ENCODE measurements around the gene COL23A1.

Gene COL23A1

DNA sequence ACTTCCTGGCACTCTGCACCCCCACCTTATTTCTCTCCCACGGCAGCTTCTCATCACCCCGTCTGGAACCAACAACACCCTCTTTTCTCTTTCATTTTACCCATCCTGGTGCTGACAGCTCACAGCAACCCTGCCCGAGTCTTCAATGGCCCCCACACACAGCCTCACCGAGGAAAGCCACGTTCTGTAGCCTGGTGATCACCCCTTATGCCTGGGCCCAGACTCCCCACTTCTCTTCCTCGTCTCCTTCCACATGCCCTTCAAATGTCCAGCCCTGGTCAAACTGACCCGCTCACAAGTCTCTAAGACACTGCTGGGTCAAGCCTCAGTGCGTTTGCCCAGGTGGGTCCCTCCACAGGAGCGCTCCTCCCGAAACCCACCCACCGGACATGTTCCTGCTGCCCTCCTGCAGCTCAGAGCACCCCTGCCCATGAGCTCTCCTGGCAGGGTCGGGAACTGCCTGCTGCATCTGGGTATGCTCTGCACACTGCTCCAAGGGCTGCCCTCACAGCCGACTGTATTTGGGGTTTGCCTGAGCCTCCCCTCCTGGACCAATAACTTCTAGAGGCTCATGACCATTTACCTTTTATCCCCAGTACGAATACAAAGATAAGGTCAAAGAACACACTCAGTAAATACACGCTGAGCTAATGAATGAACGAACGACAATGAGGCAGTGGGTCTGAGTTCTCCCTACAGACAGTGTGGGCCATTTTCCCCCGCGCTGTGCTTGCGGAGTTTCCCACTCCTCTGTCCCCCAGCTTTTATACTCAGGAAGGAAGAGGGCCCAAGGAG, 202.9 kb downstream of the COL23A1 start:
- Histone ChIP-seq H3K4me3 (ENCODE audit: low read length) (no peak overlapping the region), H3K4me1 (ENCODE audit: insufficient read depth, low read length) (peaks cover 6% of the 10 kb centered on the region; the same call in 1 of the 2 replicates), H3K36me3 (ENCODE audit: insufficient read depth, low read depth, low read length) (no peaks in the 10 kb centered on the region), H3K27ac (ENCODE audit: low read length) (no peak overlapping the region), H3K9ac (ENCODE audit: low read depth, low read length) (no peak overlapping the region), H3K27me3 (ENCODE audit: insufficient read depth, low read length) (no peaks in the 10 kb centered on the region), H3K9me3 (ENCODE audit: insufficient read depth, low read depth, low read length) (no peaks in the 10 kb centered on the region)

DNA sequence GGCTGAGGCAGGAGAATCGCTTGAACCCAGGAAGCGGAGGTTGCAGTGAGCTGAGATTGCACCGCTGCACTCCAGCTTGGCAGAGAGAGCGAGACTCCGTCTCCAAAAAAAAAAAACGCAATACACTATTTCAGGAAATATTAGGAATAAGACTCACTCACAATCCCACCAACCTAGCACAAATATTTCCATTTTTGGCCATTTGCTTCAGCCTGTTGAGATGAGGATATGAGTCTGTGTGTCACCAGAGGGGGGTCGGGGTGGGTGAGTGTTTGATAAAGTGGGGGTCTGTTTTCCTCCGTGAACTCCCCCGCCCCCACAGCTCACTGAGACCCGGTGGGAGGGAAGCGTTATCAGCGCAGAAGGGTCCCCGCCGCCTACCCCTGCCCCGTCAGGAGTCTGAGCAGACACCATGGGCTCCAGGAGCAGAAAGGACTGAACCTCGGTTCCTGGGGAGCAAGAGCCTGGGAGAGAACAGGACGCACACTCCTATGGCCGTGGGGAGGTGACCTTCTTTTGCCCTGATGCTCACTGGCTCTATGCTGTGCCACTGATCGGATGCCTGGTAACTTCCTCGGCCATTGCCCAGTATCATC, 203.8 kb downstream of the COL23A1 start:
- H3K9me3 ChIP-seq (ENCODE audit: insufficient read depth, low read depth, low read length) = no peaks in the 10 kb centered on the region
- peaks cover 5% of the 10 kb centered on the region; the same call in 1 of the 2 replicates for H3K4me1 ChIP-seq (ENCODE audit: insufficient read depth, low read length)
- H3K27ac ChIP-seq (ENCODE audit: low read length) = no peak overlapping the region
- H3K36me3 ChIP-seq (ENCODE audit: insufficient read depth, low read depth, low read length) = no peaks in the 10 kb centered on the region
- H3K4me3 ChIP-seq (ENCODE audit: low read length) = no peak overlapping the region
- H3K27me3 ChIP-seq (ENCODE audit: insufficient read depth, low read length) = no peaks in the 10 kb centered on the region
- no peak overlapping the region for H3K9ac ChIP-seq (ENCODE audit: low read depth, low read length)

- Histone ChIP-seq H3K4me1 (ENCODE audit: insufficient read depth, low read length) (peaks cover 5% of the 10 kb centered on the region; the same call in 1 of the 2 replicates), H3K27ac (ENCODE audit: low read length) (no peak overlapping the region), H3K27me3 (ENCODE audit: insufficient read depth, low read length) (no peaks in the 10 kb centered on the region), H3K4me3 (ENCODE audit: low read length) (no peak overlapping the region), H3K36me3 (ENCODE audit: insufficient read depth, low read depth, low read length) (no peaks in the 10 kb centered on the region), H3K9me3 (ENCODE audit: insufficient read depth, low read depth, low read length) (no peaks in the 10 kb centered on the region), H3K9ac (ENCODE audit: low read depth, low read length) (no peak overlapping the region; the same call in 1 of the 2 replicates)
Measured at GRCh38 chr5:178385496-178385890, 204.7 kb downstream of the COL23A1 start.

- Histone ChIP-seq H3K4me3 (ENCODE audit: low read length) (no peak overlapping the region), H3K4me1 (ENCODE audit: insufficient read depth, low read length) (peaks cover 5% of the 10 kb centered on the region; the same call in 1 of the 2 replicates), H3K9me3 (ENCODE audit: insufficient read depth, low read depth, low read length) (no peaks in the 10 kb centered on the region), H3K27ac (ENCODE audit: low read length) (no peak overlapping the region), H3K9ac (ENCODE audit: low read depth, low read length) (no peak overlapping the region), H3K36me3 (ENCODE audit: insufficient read depth, low read depth, low read length) (no peaks in the 10 kb centered on the region), H3K27me3 (ENCODE audit: insufficient read depth, low read length) (no peaks in the 10 kb centered on the region)
Measured at GRCh38 chr5:178384816-178385495, 205.2 kb downstream of the COL23A1 start.

DNA sequence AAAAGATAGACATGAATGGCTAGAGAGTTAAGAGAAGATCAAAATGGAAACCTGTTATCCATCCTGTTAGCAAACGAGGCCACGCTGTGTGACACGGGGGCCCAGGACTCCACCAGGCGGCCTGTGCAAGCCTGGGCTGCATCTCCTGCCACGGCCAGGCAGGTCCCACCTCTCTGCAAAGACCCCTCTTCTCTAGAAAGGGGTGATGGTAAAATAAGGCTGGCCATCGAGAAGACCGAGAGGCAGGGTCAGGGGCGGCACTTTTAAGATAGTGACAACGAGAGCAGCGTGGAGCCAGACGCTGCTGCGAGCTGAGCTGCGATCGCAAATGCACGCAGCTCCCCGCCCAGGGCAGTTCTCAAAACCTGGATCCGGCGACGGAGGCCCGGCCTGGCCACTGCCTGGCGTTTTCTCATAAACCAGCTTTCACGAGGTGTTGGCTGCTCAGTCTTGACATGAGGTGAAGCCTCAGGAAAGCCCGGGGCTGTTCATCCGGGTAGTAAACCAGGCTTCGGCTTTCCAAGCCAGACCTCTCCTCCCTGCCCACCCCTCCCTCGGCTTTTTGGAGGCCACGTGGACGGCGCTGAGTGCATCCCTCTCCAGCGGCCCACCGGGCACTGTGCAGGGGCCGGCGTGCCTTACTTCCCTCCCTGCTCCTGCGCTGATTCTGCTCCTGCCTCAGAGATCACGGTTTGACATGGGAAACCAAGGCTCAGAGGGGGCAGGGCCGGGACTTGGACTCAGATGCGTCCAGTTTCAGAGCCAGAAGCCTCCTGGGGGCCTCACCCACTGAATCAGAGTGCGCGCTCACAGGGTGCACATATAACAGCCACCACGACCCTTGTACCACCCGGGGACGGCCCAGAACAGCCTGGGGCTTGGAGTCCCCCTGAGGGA, 206.0 kb downstream of the COL23A1 start:
- H3K4me3 ChIP-seq (ENCODE audit: low read length) = no peak overlapping the region
- H3K9me3 ChIP-seq (ENCODE audit: insufficient read depth, low read depth, low read length) = no peaks in the 10 kb centered on the region
- H3K27ac ChIP-seq (ENCODE audit: low read length) = no peak overlapping the region
- H3K9ac ChIP-seq (ENCODE audit: low read depth, low read length) = no peak overlapping the region
- H3K4me1 ChIP-seq (ENCODE audit: insufficient read depth, low read length) = peaks cover 5% of the 10 kb centered on the region; the same call in 1 of the 2 replicates
- H3K36me3 ChIP-seq (ENCODE audit: insufficient read depth, low read depth, low read length) = no peaks in the 10 kb centered on the region
- H3K27me3 ChIP-seq (ENCODE audit: insufficient read depth, low read length) = no peaks in the 10 kb centered on the region

DNA sequence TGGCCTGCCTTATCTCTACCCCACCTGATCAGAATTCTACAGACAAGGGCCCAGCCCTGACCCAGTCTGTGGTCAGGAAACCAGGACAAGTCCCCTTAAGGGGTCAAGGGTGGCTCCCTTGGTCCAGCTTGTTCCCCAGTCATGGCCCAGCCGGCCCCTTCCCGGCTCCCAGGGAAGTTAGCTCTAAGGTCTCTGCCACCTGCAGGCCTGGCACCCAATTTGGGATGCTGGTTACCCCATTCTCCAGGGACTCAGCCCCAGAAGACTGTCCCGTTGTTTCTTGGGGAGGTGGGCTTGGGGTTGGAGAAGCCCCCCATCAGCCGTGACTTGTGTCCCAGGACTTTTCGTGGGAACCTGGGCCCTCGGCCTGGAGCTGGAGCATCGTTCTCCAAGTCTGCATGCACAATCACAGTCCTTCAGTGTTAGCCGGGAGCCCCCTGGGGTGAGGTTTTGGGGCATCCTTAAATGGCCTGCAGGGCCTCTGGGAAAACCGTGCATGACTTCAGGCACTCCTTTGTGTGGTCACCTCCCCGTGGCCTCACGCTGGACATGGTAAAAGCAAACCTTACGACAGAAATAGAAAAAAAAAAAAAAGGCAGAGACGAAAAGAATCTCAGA, 206.8 kb downstream of the COL23A1 start:
- Histone ChIP-seq H3K4me3 (ENCODE audit: low read length) (no peak overlapping the region), H3K9me3 (ENCODE audit: insufficient read depth, low read depth, low read length) (no peaks in the 10 kb centered on the region), H3K9ac (ENCODE audit: low read depth, low read length) (no peak overlapping the region), H3K36me3 (ENCODE audit: insufficient read depth, low read depth, low read length) (no peaks in the 10 kb centered on the region), H3K27me3 (ENCODE audit: insufficient read depth, low read length) (no peaks in the 10 kb centered on the region), H3K4me1 (ENCODE audit: insufficient read depth, low read length) (peaks cover 5% of the 10 kb centered on the region; the same call in 1 of the 2 replicates), H3K27ac (ENCODE audit: low read length) (no peak overlapping the region)

DNA sequence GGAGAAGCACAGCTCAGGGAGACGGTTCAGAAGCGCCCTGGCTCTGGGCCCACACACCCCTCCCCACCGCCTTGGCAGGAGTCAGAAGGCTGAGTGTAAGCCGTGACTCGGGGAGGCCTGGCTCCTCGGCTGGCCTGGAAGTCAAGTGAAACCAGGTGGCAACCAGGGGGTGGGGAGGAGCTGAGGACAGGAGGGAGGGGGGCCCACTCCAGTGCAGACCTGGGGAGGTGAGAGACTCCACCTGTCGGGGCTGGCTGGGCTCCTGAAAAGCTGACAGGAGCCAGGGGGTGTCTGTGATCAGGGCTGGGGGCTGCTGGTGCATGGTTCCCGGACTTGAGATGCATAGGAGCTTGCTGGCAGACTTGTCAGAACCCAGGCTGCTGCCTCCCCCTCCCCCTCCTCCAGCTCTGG, 207.4 kb downstream of the COL23A1 start:
- Histone ChIP-seq H3K36me3 (ENCODE audit: insufficient read depth, low read depth, low read length) (no peaks in the 10 kb centered on the region), H3K4me1 (ENCODE audit: insufficient read depth, low read length) (peaks cover 5% of the 10 kb centered on the region; the same call in 1 of the 2 replicates), H3K9ac (ENCODE audit: low read depth, low read length) (no peak overlapping the region), H3K4me3 (ENCODE audit: low read length) (no peak overlapping the region), H3K9me3 (ENCODE audit: insufficient read depth, low read depth, low read length) (no peaks in the 10 kb centered on the region), H3K27me3 (ENCODE audit: insufficient read depth, low read length) (no peaks in the 10 kb centered on the region), H3K27ac (ENCODE audit: low read length) (no peak overlapping the region)

GRCh38 chr5:178381921-178382695, 208.1 kb downstream of the COL23A1 start:
- Histone ChIP-seq H3K9me3 (ENCODE audit: insufficient read depth, low read depth, low read length) (no peaks in the 10 kb centered on the region), H3K27ac (ENCODE audit: low read length) (no peak overlapping the region), H3K4me1 (ENCODE audit: insufficient read depth, low read length) (peaks cover 5% of the 10 kb centered on the region; the same call in 1 of the 2 replicates), H3K27me3 (ENCODE audit: insufficient read depth, low read length) (no peaks in the 10 kb centered on the region), H3K4me3 (ENCODE audit: low read length) (no peak overlapping the region), H3K36me3 (ENCODE audit: insufficient read depth, low read depth, low read length) (no peaks in the 10 kb centered on the region), H3K9ac (ENCODE audit: low read depth, low read length) (no peak overlapping the region)

DNA sequence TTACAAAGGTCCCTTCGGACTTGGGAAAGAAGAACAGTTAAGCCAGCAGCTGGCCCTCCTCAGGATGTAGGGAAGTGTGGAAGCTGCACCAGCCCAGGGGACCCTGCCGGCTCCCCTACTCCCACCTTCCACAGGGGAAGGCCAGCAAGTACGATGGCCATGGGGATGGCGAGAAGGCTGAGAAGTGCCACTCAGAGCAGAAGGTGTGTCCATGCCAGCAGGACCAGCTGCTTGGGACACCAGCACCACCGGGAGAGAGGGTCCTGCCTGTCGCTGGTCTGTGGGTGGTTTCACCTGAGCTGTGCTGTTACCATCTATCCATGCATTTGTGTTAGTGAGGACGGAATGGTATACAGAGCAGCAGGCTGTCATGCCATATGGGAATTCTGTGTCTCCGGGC, 209.0 kb downstream of the COL23A1 start:
- Histone ChIP-seq H3K4me3 (ENCODE audit: low read length) (no peak overlapping the region), H3K9me3 (ENCODE audit: insufficient read depth, low read depth, low read length) (no peaks in the 10 kb centered on the region), H3K4me1 (ENCODE audit: insufficient read depth, low read length) (peaks cover 5% of the 10 kb centered on the region; the same call in 1 of the 2 replicates), H3K27me3 (ENCODE audit: insufficient read depth, low read length) (no peaks in the 10 kb centered on the region), H3K27ac (ENCODE audit: low read length) (no peak overlapping the region), H3K36me3 (ENCODE audit: insufficient read depth, low read depth, low read length) (no peaks in the 10 kb centered on the region), H3K9ac (ENCODE audit: low read depth, low read length) (no peak overlapping the region)

DNA sequence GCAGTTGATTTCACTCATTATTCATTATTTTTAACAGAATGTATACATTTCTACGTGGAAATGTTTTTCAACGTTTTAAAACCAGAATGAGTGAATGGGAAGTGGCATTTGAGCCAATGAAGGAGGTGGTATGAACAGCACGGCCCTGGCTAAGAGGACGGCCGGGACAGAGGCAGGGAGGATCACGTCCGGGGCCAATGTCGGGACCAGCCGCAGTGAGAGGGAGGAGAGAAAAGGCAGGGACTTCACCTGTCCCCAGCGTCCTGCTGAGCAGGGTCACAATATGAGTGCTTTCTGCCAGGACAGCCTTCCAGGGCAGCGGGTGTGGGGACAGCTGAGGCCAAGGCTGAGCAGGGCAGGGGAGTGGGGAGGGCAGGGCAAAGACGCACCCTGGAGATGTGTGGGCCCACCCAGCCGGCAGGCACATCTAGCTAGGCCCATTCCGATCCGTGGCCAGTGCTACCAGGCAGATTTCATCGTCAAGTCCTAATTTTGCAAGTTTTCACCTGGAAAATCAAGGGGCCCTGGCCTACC, 209.6 kb downstream of the COL23A1 start:
- peaks cover 5% of the 10 kb centered on the region; the same call in 1 of the 2 replicates for H3K4me1 ChIP-seq (ENCODE audit: insufficient read depth, low read length)
- no peak overlapping the region for H3K4me3 ChIP-seq (ENCODE audit: low read length)
- H3K27me3 ChIP-seq (ENCODE audit: insufficient read depth, low read length) = no peaks in the 10 kb centered on the region
- no peaks in the 10 kb centered on the region for H3K9me3 ChIP-seq (ENCODE audit: insufficient read depth, low read depth, low read length)
- H3K9ac ChIP-seq (ENCODE audit: low read depth, low read length) = no peak overlapping the region
- no peak overlapping the region for H3K27ac ChIP-seq (ENCODE audit: low read length)
- H3K36me3 ChIP-seq (ENCODE audit: insufficient read depth, low read depth, low read length) = no peaks in the 10 kb centered on the region

All from iPS-20b (cell line).